ENCODE data around the gene EPHX1.
"Not testable (repeated sequence)": the region's sequence is repeated elsewhere in the genome, so short reads cannot be mapped to it uniquely, and the experiment has no call there.

The EPHX1 gene

DNA sequence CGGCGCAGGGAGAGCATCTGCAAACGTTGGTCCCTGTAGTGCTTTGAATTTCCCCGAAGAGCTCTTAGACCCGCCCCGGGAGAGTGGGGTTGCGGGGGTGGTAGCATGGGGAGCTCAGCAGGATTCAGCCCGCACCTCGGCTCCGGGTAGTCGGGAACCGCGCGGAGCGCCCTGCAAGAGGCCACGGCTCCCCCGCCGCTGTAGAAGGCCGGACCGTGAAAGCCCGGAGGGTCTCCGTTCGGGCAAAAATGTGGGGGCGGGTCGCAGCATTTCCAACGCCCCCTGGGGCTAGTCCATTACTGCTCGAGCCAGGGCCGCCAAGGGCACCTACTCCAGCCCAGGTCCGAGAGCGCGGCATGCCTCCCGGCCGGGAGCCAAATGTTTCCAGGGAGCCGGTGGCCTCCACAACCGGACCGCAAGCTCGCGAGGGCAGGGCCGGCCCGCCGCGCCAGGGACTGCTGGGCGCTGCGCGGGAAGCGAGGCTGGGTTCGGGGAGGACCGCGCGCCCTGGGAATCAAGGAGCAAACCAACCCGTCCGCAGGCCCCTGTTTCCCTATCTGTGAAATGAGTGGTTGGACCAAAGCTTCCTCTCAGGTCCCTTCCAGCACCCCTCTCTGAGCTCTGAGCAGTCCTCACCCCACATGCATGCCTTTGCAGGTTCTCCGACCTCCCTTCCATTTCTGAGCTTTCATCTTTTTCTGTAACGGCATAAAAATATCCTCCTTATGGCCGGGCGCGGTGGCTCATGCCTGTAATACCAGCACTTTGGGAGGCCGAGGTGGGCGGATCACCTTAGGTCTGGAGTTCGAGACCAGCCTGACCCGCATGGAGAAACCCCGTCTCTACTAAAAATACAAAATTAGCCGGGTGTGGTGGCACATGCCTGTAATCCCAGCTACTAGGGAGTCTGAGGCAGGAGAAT lies 73.0 kb downstream of the EPHX1 start:
- peak; percentile 30 to 32 for DNase-seq

DNA sequence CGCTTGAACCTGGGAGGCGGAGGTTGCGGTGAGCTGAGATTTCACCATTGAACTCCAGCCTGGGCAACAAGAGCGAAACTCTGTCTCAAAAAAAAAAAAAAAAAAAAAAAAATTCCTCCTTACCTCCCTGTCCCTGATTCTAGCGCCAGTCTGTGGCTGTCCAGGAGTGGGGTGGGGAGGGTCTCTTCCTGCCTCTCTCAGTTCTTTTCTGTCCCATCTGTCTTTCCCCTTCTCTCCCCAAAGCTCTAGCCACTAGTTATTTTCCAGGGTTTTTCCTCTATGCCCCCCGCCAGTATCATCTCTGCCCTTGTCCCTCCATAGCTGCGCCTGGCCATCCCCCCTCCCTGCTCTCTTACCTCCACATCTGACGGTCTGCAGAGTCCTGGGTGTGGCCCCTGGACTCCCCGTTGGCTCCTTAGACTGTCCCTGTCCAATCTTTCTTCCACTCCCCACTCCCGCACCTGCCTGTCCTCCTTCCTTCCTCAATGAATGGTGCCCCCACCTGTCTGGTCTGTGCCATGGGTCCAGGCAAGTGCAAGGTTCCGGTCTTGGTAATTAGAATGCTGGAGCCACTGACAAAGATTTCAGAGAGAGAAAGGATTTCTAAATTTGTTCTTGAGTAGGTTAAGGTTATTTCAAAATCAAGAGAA lies 73.8 kb downstream of the EPHX1 start:
- no peak for DNase-seq

DNA sequence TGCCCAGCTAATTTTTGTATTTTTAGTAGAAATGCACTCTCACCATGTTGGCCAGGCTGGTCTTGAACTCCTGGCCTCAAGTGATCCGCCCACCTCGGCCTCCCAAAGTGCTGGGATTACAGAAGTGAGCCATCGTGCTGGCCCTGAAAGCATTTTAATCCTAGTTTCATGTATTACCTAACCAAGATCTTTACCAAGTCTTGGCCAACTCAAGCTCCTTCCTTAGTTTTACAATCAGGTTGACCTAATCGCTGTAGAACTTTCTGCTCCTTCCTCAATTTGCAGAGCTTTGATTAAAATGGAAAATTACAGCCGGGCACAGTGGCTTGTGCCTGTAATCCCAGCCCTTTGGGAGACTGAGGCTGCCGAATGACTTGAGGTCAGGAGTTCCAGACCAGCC lies 75.4 kb downstream of the EPHX1 start:
- no peak for DNase-seq

DNA sequence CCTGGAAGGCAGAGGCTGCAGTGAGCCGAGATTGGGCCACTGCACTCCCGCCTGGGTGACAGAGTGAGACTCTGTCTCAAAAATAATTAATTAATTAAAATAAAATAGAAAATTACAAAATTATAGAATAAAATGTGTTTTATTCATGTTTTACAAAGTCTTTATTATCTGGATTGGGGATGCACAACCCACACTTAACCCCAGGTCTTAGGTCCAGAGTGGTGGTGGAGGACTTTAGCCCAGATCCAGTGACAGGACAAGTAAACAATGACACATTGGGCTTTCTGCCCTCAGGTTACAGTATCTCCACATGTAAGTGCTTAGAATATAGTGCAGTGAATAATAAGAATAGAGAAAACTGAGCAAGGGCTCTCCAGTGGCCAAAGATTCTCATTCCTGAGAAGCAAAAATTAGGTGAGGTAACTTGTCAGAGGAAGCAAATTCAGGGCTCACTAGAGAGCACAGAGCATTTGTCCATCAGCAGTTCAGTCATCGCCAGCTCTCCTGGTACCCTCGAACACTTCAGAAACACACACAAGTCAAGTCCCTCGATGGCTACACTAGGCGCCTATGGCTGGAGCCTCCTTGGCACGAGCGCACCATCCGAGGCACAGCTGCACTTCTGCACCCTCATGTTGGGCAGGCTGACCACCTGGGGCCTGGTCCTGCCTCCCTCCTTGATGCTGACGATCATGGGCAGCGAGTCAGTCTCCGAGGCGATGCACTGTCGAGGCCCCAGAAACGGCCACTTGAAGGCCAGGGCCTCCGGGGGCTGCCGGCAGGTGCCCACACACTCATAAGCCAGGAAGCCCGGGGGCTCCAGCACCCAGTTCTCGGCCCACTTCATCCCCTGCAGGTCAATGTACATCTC lies 76.5 kb downstream of the EPHX1 start:
- no peak for DNase-seq

DNA sequence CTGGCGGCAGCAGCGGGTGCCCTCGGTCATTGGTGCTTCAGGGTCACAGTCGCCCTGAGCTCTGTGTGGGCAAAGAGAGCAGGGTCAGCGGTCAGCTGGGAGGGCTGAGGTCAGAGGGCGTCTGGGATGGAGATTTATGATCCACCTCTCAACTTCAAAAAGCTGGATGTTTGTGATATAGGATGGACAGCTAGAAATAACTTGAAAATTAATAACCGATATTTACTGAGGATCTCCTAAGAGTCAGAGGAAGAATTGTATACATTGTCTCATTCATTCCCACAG lies 77.0 kb downstream of the EPHX1 start:
- no peak for DNase-seq

DNA sequence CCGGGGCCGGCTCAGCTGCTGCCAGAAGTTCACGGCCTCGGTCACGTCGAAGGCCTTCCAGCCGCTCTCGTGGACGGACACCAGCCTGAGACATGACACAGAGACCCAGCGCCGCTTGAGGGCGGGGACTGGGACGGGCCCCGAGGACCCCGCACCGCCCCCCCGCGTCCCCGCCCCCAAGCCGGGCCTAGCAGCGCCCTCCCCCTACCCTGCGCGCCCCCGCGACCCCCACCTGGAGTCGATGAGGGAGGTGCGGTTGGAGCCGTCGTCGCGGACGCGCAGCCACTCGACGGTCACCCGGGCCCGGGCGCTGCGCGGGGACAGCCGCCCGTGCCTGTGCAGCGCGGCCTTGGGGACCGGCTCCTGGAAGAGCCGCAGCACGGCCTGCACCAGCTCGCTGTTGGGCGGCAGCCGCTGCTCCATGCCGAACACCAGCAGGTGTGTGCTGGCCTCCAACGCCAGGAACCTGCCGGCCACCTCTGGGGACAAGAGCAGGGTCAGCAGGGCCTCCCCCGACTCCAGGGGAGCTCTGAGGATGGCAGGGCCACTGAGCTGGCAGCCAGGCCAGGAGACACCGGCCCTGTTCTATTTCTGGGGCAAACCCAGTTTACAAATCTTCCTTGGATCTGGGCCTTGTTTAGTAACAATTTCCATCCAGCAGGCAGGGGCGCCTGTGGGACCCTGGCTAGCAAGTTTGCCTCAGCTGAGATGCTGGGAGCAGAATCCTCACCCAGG lies 77.8 kb downstream of the EPHX1 start:
- not testable (repeated sequence) for DNase-seq

DNA sequence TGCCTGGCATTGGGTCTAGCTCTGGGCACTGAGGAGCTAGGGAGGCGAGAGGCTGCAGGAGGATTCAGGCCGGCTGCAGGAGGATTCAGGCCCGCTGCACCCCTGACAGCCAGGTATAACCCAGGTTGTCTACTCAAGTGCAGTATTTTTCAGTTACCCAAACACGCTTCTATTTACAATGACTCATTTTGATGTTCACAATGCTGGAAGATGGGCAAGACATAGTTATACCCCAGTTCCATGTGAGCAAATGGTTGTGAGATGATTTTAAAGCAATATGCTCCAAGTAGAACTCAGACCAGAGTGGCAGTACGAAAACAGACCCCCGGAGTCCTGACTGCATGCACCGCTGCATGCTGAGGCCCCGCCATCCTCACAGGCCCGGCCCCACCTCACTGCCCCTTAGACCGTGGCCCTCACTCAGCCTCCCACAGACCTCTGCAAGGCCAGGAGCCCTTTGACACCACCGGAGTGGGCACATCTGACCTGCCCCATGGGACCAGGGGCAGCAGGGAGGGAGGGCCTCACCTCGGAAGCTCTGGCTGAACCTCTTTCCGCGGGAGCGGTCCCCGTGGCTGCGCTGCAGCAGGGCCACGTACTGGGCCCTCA lies 78.5 kb downstream of the EPHX1 start:
- DNase-seq: no peak

DNA sequence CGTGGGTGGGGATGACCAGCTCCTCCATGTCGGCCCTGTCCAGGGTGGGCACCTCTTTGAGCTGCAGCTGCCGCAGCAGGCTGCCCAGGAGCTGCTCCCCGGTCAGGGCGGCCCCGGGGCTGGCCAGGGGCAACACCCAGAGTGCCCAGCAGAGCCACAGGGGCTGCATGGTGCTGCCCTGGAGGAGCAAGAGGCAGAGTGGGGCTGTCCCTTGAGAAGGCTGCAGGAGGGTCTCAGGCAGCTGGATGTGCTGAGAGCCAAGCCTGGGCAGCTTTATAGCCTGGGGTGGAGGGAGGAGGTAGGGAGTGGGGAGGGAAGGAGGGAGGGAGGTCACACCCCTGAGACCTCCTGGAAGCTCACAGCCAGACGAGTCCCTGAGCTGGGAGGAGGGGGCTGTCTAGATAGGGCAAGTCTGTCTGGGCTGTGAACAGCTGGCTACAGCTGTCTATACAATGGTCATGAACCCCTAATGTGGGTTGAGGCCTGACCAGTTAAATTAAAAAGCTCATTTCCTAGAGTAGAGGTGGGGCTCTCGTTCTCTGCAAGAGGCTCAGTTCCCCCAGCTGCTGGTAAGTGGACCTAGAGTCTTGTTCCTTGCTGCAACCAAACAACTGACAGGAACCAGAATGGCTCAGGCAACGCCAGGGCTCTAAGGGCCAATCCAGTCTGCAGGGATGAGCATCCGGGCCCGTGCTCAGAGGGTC lies 79.1 kb downstream of the EPHX1 start, which contains the start of gene LEFTY1:
LEFTY1 (minus strand) TSS at position 249 of the 704 bp plus-strand sequence; CDS start at position 169, 80 bp downstream.
- no peak for DNase-seq

DNA sequence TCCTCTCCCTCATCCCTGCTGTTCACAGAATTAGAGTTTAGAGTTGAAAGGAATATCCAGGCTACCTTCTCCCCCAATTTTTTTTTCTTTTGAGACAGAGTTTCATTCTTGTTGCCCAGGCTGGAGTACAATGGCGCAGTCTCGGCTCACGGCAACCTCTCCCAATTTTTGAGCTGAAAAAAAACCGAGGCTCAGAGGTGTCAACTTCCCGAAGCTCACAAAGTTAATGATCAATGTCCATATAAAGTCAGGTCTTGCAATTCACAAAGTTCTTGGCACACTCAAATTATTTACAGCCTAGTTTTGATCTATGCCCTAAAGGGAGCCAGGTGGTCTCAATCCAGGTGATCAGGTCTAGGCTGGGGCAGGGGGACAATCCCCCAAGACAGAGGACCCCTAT lies 79.8 kb downstream of the EPHX1 start:
- no peak for DNase-seq

DNA sequence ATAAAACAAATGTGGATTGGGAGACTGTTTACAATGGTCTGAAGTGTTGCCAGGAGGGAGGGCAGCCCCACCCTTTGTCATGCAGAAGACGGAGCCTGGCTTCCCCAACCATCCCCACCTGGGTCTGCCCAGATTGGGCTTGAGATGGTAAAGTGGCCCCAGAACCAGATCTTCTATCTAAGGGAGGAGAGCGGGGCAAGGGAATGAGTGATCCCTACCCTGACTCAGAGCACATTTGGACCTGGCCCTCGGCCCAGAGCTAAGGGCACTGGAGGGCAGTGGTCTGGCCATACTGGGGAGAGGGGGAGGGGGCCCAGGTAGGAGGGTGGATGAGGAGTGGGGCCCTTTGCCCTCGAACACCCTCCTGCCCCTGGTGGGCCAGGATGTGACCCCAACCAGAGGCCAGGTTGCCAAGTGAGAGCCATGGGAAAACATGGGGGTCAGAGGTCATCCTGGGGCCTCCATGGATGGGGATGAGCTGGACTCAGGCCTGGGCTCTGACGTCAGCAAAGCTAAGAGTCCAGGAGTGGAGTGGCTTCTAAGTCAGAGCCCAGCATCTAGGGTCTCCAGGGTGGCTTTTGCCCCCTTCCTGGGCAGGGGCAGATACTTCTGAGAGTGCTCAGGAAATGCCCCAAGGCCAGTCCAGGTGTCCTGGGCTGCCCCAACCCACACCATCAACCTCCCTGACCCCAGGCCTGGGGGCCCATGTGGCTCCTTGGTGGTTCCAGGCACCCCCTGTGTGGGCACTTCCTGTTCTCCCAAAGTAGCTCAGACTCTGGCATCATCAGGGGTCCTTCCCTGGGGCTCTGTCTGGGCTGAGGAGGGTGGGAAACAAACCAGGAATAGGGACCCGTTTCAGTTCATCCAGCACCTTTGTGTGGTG lies 80.7 kb downstream of the EPHX1 start:
- DNase-seq: no peak

DNA sequence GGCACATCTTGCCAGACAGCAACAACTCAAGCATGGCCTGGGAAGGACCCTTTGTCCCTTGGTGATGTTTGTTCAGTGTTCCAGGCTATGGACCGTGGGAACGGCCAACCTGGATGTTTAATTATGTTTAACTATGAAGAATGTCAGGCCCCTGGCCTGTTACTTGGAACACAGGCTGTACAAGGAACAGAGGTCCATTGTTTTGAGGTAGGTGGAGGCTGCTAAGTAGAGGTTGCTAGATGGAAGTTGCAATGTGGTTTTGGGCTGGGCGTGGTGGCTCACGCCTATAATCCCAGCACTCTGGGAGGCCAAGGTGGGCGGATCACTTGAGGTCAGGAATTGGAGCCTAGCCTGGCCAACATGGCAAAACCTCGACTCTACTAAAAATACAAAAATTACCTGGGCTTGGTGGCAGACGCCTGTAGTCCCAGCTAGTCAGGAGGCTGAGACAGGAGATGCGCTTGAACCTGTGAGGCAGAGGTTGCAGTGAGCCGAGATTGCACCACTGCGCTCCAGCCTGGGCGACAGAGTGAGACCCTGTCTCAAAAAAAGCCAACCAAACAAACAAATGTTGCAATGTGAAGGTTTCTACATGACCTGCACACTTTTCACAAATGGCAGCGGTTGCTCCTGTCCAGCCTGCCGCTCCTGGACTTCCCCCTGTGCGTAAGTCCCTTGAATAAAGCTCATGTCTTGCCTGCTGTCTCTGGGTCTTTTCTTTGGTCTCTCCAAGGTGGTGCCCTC lies 81.5 kb downstream of the EPHX1 start:
- no peak for DNase-seq

DNA sequence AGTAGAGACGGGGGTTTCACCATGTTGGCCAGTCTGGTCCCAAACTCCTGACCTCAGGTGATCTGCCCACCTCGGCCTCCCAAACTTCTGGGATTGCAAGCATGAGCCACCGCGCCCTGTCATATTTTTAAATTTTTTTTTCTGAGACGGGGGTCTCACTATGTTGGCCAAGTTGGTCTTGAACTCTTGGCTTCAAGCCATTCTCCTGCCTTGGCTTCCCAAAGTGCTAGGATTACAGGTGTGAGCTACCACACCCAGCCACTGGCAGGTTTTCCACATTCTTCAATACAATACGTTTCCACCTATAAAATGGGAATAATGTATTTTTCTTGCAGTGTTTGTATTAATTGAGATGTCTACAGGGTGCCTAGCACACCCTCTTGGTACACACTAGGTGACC lies 82.4 kb downstream of the EPHX1 start:
- DNase-seq: no peak
